Stimulated activated naive CD4-positive, alpha-beta T cell treated with Interleukin-2 at 50 U/mL for 16 hours (primary cell): ENCODE data around the gene GMDS.

ENCODE experiments used
- DNase-seq: peaks from one replicate; lab custom pipeline; 2025; lab: John Stamatoyannopoulos, UW

The GMDS gene

DNA sequence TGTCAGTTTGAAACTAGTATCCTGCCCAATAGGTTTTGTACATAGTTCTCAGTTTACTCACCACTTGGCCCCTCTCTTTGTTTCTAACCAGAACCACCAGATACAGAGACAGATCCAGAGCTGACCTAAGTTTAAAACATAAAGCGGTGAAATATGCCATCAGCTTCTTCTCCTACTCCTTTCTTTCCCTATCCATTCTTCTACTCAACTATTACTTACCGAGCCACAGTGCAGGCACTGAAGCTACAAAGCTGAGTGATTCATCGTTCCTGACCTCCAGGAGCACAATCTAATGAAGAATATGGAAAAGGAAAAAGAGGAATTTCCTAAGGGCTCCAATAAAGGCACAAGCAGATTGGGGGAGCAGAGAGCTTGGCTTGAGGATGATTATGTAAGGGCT lies 349.7 kb downstream of the GMDS start:
- DNase-seq: no peak

- no peak for DNase-seq
Measured at GRCh38 chr6:1894954-1895353, 350.5 kb downstream of the GMDS start.

DNA sequence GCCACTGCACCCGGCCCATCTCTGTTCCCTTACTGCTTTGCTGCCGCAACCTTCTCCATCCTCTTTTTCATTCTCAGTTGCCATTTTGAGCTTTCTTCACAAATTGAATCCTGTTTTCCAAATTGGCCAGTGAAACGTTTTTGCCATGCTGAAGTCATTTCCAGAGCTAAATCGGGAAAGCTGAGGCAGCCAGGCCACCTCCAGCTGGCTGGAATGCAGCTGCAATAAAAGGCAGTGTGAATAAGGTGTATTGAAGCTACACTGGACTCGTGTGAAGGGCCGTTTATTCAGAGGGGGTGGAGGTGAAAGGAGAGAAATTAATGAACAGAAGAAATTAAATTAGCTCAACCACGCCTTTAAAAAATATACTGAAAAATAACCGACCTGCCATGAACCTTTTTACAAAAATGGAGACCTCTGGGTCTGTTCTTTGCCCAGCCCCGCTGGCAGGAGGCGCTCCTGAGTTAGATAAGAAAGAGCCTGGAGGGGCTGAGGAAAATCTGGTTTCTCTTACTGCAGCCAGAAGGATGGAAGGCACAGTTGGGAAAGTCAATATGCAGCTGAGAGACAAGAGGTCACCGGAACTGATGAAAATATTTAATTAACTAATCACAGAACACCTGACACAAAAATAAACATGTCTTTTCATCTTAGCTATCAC lies 351.8 kb downstream of the GMDS start:
- DNase-seq: no peak

GRCh38 chr6:1892716-1893115 lies 352.7 kb downstream of the GMDS start:
- DNase-seq: no peak

GRCh38 chr6:1890987-1891386 lies 354.4 kb downstream of the GMDS start:
- DNase-seq: no peak

DNA sequence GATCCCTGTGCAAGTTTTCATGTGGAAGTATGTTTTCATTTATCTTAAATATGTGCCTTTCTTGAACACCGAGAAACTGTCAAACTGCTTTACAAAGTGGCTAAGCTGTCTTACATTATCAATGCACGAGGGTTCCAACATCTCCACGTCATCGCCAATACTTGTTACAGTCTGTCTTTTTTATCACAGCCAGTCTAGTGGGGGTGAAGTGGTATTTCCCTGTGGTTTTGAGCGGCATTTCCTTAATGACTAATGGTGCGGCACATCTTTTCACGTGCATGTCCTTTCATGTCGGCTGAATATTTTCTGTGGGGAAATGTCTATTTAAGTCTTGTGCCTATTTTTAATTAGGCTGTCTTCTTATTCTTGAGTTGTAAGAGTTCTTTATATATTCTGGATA lies 355.3 kb downstream of the GMDS start:
- DNase-seq: no peak

- no peak for DNase-seq
Measured at GRCh38 chr6:1885576-1886011, 359.8 kb downstream of the GMDS start.

DNA sequence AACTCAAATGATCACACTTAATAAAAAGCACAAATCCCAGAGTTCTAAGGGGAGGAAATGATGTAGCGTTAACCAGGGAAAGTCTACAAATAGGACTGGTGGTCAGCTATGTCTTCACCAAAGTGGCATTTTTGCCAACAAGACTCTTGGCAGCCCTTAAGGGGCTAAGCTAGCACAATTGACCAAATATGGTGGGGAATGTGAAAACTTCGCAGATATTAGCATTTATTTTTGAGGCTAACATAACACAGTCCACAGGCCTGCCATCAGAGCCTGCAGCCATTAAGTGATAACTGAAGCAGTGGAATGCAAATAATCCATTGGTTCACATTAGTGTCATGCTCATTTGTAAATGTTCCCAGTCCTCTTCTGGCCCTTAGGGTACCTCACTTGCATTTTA lies 361.1 kb downstream of the GMDS start:
- no peak for DNase-seq

DNA sequence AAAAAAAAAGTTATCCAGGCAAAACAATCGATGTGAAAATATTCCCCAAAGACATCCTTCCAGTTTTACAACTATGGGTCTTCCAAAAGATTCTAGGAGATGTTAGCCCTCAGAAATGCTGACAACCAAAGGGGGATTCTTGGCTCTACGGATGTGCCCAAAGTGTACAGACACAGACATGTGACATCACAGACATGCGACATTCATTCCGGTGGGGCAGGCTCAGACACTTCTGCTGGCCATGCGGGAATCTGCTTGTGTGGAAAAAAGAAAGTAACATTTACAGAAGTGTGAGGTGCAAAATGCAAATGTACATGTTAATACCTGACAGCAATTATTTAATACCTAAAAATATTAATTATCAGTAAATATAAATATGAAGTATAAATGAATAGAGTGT lies 367.1 kb downstream of the GMDS start:
- no peak for DNase-seq

DNA sequence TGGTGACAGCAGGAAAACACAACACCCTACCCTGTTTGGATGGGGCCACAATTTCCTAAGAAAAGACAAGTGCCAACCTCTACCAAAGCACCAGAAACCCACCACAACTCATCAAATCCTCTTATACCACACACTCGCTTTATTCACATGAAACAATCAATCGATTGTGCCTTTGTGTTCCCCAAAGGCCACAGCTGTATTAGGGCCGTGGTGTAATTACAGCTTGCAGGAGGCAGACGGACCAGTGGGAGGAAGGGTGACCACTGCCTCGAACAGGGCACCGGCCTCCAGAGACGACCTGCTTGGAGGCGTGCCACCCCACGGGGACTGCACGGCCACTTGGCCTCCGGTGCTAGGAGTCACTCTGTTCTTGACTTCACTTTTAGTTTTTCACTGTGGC lies 371.6 kb downstream of the GMDS start:
- DNase-seq: no peak

GRCh38 chr6:1872649-1873131 lies 372.7 kb downstream of the GMDS start:
- no peak for DNase-seq

GRCh38 chr6:1871724-1872315 lies 373.6 kb downstream of the GMDS start:
- no peak for DNase-seq

GRCh38 chr6:1870932-1871331 lies 374.5 kb downstream of the GMDS start:
- DNase-seq: no peak

- DNase-seq: no peak
Measured at GRCh38 chr6:1870251-1870650, 375.2 kb downstream of the GMDS start.

- DNase-seq: no peak
Measured at GRCh38 chr6:1869769-1870168, 375.6 kb downstream of the GMDS start.

GRCh38 chr6:1869308-1869707 lies 376.1 kb downstream of the GMDS start:
- no peak for DNase-seq

DNA sequence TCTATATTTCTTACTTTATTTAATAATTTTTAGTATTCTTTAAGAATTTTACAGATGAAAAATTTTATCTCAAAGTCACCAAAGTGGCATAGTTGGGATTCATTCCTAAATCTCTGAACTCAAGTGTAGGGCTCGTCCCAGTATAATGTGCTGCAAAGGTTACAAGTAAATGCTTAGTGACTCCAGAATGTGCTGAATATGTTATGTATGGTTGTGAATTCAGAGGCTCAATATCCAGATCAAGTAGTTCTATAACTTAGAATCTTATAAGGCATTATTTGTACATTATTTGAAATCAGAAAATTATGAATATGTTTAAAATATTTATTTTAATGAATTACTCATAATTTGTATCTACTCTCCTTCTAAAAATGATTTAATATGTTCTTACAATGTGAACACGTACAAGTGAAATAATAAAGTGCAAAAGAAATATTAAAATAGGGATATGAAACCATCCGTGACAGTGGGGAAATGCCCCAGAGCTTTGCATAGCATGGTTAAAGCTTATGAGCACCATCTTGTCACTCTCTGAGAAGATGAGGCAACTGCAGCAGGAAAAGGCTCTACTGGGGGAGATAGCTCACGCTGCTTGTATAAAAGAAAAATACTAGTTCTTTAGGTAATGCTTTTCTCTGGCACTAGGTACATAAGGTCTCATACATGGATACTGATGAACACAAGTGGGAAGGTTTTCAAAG lies 376.7 kb downstream of the GMDS start:
- no peak for DNase-seq

DNA sequence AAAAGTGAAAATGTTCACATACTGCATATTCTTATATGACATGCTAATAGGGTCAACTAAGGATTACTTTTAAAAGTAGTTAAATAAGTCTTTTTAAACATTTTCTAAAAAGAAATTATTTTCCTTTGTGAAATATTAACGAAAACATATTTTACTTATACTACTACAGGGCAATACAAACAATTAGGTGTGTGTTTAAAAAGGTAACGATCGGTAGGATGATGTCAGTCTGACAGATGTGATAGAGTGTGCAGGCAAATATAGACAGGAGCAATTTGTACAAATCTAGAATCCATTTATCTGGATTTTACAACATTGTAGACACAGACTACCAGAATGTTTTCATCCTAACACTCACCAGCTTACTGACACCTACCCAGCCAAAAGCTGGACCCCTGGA lies 378.2 kb downstream of the GMDS start:
- DNase-seq: no peak

DNA sequence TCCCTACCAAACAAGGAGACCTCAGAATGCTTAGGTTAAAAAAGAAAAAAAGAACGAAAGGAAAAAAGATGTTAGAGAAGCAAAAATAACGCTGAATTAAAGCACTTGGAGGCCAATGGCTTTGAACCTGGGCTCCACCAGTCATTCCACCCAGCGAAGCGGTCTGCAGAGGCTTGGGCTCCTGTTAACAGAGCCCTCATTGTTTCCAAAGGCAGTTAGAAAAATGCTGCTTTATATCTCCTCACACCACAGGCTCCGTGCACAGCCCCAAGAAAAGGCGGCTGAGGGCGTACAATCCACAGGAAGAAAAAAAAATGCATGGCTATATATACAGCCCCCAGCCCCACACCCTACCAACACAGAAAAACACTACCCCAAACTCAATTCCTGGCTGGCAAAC lies 379.8 kb downstream of the GMDS start:
- DNase-seq: no peak

GRCh38 chr6:1864496-1864895 lies 380.9 kb downstream of the GMDS start:
- no peak for DNase-seq

DNA sequence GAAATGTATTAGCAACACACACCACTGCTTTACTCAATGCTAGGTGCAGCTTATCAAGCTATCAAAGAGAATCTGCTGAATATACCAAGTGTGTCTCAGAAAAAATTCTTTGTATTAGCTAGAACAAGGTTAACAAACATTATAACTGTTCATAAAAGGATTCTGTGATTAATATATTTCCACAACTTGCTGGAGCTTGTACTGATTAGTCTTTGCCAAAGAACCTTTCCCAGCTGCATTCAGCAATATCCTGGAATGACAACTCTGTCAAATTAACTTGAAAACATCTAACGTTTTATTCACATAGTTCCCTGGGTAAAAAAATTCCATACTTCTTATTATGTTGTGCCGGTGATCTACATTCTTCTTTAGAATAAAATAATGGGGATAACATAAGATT lies 383.0 kb downstream of the GMDS start:
- no peak for DNase-seq

GRCh38 chr6:1860756-1861348 lies 384.6 kb downstream of the GMDS start:
- DNase-seq: no peak

- no peak for DNase-seq
Measured at GRCh38 chr6:1858859-1859258, 386.5 kb downstream of the GMDS start.
